GM18868 (cell line): ENCODE results near the gene MTNR1A.

Experiments
- ATAC-seq: cut with Tn5 transposase; IDR thresholded peaks from one replicate; pipeline ENCODE4 v1.9.1; 2021; ENCODE audit warnings: mild to moderate bottlenecking, moderate library complexity; ENCODE audit not compliant: unreplicated experiment

MTNR1A gene

DNA sequence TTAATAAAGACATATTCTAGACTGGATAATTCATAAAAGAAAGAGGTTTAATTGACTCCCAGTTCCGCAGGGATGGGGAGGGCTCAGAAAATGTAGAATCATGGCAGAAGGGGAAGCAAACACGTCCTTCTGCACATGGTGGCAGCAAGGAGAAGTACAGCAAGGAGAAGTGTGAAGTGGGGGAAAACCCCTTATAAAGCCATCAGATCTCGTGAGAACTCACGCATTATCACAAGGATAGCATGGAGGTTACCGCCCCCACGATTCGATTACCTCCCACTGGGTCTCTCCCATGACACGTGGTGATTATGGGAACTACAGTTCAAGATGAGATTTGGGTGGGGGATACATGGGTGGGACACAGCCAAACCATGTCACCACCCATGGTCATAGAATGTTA lies 58.3 kb downstream of the MTNR1A start:
- ATAC-seq = no peak

GRCh38 chr4:186494496-186494895 lies 60.9 kb downstream of the MTNR1A start:
- no peak for ATAC-seq

DNA sequence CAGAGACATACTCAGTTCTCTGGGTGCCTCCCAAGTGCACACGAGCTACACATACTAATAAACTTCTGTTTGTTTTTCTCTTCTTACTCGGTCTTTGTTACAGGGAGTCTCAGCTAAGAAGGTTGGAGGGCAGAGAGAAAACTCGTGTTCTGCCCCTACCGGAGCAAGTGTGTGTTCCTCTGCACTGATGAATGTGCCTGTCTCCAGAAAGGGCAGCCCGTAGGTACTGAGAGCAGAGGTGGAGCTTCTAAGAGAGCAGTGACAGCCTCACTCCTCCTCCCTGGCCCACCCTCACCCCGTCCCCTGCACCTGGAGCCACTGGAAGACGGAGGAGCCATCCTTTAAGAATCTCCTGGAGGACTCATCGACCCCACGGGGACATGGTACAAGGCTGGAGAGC lies 67.6 kb downstream of the MTNR1A start:
- ATAC-seq = no peak

- no peak for ATAC-seq
These were observed 69.2 kb downstream of the MTNR1A start for GRCh38 chr4:186486172-186486571.

- no peak for ATAC-seq
These were observed 69.8 kb downstream of the MTNR1A start for GRCh38 chr4:186485561-186486062.

DNA sequence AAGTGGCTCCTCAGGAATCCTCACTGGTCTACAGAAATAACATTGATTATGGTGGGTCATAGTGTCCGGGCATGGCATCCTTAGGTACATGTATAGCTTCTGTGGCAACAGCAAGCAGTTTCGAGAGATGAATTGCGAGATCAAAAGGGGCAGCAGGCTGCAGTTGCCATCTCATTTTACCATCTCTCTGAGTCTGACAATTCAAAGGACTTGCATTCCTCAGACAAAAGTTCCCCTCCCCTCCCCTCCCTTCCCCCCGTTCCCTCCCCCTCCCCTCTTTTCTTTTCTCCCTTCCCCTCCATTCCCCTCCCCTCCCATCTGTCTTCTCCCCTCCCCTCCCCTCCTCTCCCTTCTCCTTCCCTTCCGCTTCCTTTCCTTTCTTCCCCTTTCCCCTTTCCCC lies 70.2 kb downstream of the MTNR1A start:
- ATAC-seq = no peak

- no peak for ATAC-seq
These were observed 71.7 kb downstream of the MTNR1A start for GRCh38 chr4:186483656-186484055.
